Naive B cell (primary cell): Measurements from ENCODE around the gene NMNAT2. TPM values are rescaled to one million over a fixed set of nuclear protein-coding genes. Genes with fewer than 3 reads are reported as not detected.

ENCODE experiments used
- ATAC-seq, 2 donors: fragments of 150-1000 bp; cut with Tn5 transposase; 2 replicates each; pipeline ENCODE4 v1.10.0; 2021; ENCODE audit warnings: low read depth in 2 of 2, mild to moderate bottlenecking in 2 of 2, moderate library complexity in 2 of 2
- DNase-seq: peaks from one replicate; pipeline ENCODE4 v3.0.0; 2022
- H3K27ac Mint-ChIP-seq, 6 donors: one replicate each; pipeline ENCODE4 v1.8.0; 2020 to 2022; ENCODE audit warnings: mild to moderate bottlenecking in 6 of 6, mixed read lengths in 6 of 6, moderate library complexity in 5 of 6, inconsistent platforms in 2 of 6
- H3K27me3 Mint-ChIP-seq, 3 donors: one replicate each; pipeline ENCODE4 v1.8.0; 2021 to 2022; ENCODE audit warnings: mixed read lengths in 3 of 3, mild to moderate bottlenecking in 1 of 3
- H3K36me3 Mint-ChIP-seq, 2 donors: one replicate each; pipeline ENCODE4 v1.8.0; 2020 to 2022; ENCODE audit warnings: mixed read lengths in 2 of 2, inconsistent platforms in 1 of 2, mild to moderate bottlenecking in 1 of 2
- H3K4me1 Mint-ChIP-seq, 3 donors: one replicate each; pipeline ENCODE4 v1.8.0; 2020 to 2022; ENCODE audit warnings: mixed read lengths in 3 of 3, inconsistent platforms in 1 of 3, mild to moderate bottlenecking in 1 of 3, moderate library complexity in 1 of 3
- H3K4me3 Mint-ChIP-seq, 8 donors: one replicate each; pipeline ENCODE4 v1.8.0; 2020 to 2022; ENCODE audit warnings: mild to moderate bottlenecking in 8 of 8, mixed read lengths in 8 of 8, moderate library complexity in 8 of 8, inconsistent platforms in 2 of 8
- H3K9me3 Mint-ChIP-seq, 7 donors: one replicate each; pipeline ENCODE4 v1.8.0; 2020 to 2022; ENCODE audit warnings: mixed read lengths in 7 of 7, mild to moderate bottlenecking in 5 of 7, inconsistent platforms in 2 of 7, moderate library complexity in 1 of 7
- polyA plus RNA-seq, 6 donors: library from polyadenylated mRNA; unstranded; fragments of 300-500 nt; fragmentation: Illumina TruSeq; gene quantifications; one replicate each; pipeline ENCODE4 v1.2.3, GENCODE V29; 2021; ENCODE audit warnings: low read depth in 6 of 6

The NMNAT2 gene
- polyA plus RNA-seq, 6 donors from 2014 or later: not detected

DNA sequence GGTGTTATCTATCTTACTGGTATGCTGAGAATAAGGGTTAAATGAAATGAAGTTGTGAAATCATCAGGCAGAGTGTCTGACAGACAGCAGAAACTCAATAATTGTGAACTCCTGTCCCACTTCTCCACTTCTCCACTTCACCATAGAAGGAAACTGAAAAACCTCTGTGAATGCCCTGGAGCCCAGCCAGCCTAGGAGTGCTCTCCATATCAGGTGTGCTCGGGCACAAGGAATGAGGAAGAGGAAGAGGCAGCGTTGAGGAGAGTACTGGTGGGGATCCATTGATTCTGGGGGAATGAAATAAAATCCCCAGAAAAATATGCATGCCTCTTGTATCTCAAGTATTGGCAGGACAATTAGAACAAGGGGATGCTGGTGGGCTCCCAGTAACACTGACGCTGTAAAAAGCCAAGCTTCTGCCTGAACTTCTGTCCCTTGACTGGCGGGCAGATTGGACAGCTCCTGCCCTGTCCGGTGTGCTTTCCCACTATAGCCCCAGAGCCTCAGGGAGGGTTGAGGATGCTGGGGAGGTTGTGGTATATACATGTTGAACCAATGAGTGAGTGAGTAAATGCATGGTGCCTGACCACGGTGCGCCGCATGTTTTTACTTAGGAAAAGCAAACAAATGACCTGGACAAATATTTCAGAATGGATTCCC, 47.7 kb downstream of the NMNAT2 start:
- Mint-ChIP-seq H3K27me3 (peaks cover 37 to 55% (median 47%) of the 10 kb centered on the region in 3 donors), H3K27ac (no peak overlapping the region), H3K9me3 (peaks cover 0 to 3% (median 0%) of the 10 kb centered on the region in 7 donors), H3K4me1 (no peaks in the 10 kb centered on the region), H3K36me3 (no peaks in the 10 kb centered on the region), H3K4me3 (no peak overlapping the region)
- no peak for DNase-seq
- no peak for ATAC-seq

DNA sequence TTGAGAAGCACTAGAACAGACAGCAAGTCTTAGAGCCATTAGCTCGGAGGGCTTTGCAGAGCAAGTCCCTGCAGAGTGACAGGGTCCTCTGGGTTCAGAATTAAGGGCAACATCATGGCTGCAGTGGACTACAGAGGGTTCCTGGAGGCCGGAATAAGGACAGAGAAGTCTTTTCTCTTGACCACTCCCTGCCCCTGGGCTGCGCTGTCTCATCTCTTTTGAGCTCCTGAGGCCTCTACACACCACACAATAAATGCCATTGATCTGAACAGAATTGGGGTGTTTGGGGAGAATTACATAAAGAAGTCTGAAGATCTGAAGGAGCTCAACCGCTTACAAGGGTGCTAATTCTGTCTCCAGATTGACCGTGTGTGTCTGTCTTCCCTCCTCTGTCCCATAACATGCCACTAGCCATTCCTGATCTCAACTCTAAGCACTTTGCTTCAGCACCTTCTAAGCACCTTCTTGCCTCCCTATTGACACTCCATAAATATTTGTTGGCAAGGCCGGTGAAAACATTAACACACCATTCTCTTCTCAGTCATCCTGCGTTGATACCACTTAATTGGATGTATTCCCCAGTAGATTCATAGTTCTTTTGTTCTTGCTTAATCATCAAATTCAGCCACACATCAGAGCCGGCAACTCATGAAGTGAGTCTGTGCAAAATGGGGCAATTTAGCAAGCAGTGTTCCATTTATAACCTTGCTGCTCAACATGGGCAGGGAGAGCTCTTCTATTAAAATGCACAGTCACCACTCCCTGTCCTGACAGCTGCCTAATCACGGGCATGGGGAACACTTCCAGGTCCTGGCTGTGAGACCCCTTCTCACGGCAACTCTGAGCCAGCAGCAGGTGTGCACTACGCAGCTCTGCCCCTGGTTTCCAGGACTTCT, 49.7 kb downstream of the NMNAT2 start:
- peaks cover 42 to 60% (median 46%) of the 10 kb centered on the region in 3 donors for H3K27me3 Mint-ChIP-seq

DNA sequence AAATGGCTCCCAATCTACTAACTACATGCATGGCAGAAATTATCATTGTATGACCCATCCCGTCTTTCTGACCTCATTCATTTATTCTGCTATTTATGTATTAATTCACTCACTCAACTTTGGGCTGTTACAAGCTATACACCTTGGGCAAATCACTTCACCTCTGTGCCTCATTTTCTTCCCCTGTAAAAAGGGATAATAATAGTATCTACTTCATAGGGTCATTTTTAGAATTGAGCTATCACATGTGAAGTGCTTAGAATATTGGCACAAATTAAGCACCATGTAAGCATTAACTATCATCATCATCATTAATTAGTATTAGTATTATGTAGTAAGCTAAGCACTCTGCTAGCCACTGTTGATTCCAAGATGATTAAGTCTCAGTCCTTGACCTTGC, 52.1 kb downstream of the NMNAT2 start:
- DNase-seq (no peak), ATAC-seq (no peak)
- H3K36me3 Mint-ChIP-seq: no peaks in the 10 kb centered on the region
- no peaks in the 10 kb centered on the region for H3K9me3 Mint-ChIP-seq
- H3K4me3 Mint-ChIP-seq: no peak overlapping the region
- H3K4me1 Mint-ChIP-seq: no peaks in the 10 kb centered on the region
- peaks cover 44 to 65% (median 55%) of the 10 kb centered on the region in 3 donors for H3K27me3 Mint-ChIP-seq
- no peak overlapping the region for H3K27ac Mint-ChIP-seq

More for the DNA sequence above, 49.7 kb downstream of the NMNAT2 start:
- Mint-ChIP-seq H3K4me1 (no peaks in the 10 kb centered on the region), H3K9me3 (no peaks in the 10 kb centered on the region), H3K4me3 (no peak overlapping the region), H3K27ac (no peak overlapping the region), H3K36me3 (no peaks in the 10 kb centered on the region)
- ATAC-seq: no peak
- DNase-seq: no peak

DNA sequence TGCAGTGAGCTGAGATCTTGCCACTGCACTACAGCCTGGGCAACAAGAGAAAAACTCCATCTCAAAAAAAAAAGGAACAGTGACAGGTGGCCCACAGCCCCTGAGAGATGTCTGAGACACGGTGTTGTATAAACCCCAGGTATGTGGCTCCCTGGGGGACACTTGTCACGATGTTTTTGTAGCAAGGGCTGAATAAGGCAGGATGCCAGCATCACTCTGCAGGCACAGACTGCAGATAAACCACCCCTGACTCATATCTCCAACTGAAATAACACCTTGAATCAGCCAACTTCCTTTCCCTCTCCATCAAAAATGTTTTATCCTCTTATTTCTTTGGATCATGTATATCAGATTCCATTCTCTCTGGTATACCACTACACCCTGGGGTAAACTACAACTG, 52.5 kb downstream of the NMNAT2 start:
- H3K27ac Mint-ChIP-seq: no peak overlapping the region
- H3K4me3 Mint-ChIP-seq: no peak overlapping the region
- peaks cover 41 to 61% (median 54%) of the 10 kb centered on the region in 3 donors for H3K27me3 Mint-ChIP-seq

DNA sequence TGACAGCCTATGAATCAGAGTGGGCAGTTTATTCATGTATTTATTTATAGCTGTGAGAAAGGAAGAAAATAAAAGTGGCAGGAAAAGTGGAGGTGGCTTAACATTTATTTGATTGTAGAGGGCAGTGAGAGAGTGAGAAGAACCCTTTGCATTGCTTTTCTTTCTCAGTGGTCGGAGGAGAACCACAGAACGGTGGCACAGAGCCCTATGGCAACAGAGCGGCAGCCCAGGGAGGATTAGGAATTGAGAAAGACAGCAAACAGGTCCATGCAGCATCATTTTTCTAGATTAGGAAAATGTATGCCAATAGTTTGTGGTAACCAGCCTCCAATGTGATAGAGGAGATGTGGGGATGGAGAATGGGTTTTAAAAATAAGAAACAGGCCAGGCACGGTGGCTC, 53.1 kb downstream of the NMNAT2 start:
- no peak overlapping the region for H3K4me3 Mint-ChIP-seq
- no peak for DNase-seq
- no peaks in the 10 kb centered on the region for H3K36me3 Mint-ChIP-seq
- no peak overlapping the region for H3K27ac Mint-ChIP-seq
- H3K27me3 Mint-ChIP-seq: peaks cover 41 to 60% (median 53%) of the 10 kb centered on the region in 3 donors
- no peaks in the 10 kb centered on the region for H3K9me3 Mint-ChIP-seq
- no peak for ATAC-seq
- H3K4me1 Mint-ChIP-seq: no peaks in the 10 kb centered on the region

More for the DNA sequence above, 52.5 kb downstream of the NMNAT2 start:
- DNase-seq (no peak), ATAC-seq (no peak)
- H3K36me3 Mint-ChIP-seq: no peaks in the 10 kb centered on the region
- H3K4me1 Mint-ChIP-seq: no peaks in the 10 kb centered on the region
- H3K9me3 Mint-ChIP-seq: no peaks in the 10 kb centered on the region

DNA sequence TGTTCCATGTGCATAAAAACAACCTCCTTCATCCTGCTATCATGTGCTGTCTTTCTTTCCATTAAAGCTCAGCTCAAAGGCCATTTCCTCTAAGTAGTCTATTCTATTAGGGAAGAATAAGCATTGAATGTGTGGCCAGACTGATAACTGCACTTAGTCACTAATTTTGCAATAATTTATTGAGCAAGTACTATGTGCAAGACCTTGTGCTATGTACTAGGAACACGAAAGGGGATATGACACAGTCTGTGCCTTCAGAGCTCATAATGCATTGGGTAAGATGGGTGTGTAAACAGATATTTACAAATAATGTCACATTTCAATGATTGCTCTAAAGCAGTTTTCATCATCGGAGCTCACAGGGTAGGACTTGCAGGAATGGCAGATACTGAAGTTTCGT, 54.2 kb downstream of the NMNAT2 start:
- H3K4me3 Mint-ChIP-seq: no peak overlapping the region
- no peaks in the 10 kb centered on the region for H3K4me1 Mint-ChIP-seq
- H3K9me3 Mint-ChIP-seq: no peaks in the 10 kb centered on the region
- DNase-seq: no peak
- no peaks in the 10 kb centered on the region for H3K36me3 Mint-ChIP-seq
- H3K27ac Mint-ChIP-seq: no peak overlapping the region
- no peak for ATAC-seq
- H3K27me3 Mint-ChIP-seq: peaks cover 41 to 63% (median 46%) of the 10 kb centered on the region in 3 donors

DNA sequence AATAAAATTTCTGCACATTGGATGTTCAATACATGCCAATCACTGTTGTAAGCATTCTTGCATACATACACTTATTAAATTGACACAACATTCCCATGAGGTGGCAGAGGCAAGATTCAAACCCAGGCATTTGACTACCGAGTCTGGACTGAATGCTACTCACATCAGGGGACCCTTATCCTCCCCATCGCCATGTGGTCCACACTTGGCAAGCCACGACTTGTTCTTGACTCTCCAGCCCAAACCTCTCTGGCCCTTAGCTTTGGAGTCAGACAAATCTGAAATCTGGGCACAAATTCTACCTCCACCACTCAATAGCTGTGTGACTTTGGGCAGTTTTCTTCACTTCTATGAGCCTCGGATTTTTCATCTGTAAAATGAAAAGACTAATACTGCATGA, 57.1 kb downstream of the NMNAT2 start:
- H3K27me3 Mint-ChIP-seq: peaks cover 28 to 56% (median 28%) of the 10 kb centered on the region in 3 donors
- peaks cover 0 to 7% of the 10 kb centered on the region in 2 donors for H3K36me3 Mint-ChIP-seq
- DNase-seq (no peak), ATAC-seq (no peak)
- H3K9me3 Mint-ChIP-seq: peaks cover 0 to 19% (median 4%) of the 10 kb centered on the region in 7 donors
- H3K4me3 Mint-ChIP-seq: no peak overlapping the region
- no peak overlapping the region for H3K27ac Mint-ChIP-seq
- H3K4me1 Mint-ChIP-seq: no peaks in the 10 kb centered on the region

DNA sequence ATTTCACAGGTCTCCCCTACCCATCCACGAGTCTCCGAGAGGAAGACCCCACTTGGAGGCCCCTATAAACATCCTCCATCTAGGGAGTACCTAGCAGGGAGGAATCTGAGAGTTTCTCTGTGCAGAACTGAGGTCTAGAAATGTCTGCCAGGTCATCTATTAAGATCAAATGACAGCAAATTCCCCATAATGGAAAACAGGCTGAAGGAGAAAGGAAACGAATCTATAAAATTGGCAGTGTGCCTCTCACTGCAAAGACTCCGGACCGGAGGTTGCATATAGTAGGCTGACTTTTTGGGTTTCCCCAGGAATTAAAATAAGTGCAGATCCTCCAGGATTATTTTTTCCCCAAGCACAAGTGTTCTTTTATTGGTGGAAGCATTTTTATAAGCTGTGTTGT, 57.7 kb downstream of the NMNAT2 start:
- no peak overlapping the region for H3K27ac Mint-ChIP-seq
- H3K4me3 Mint-ChIP-seq: no peak overlapping the region
- no peak for ATAC-seq
- peaks cover 23 to 55% (median 24%) of the 10 kb centered on the region in 3 donors for H3K27me3 Mint-ChIP-seq
- no peaks in the 10 kb centered on the region for H3K4me1 Mint-ChIP-seq
- no peak for DNase-seq
- peaks cover 0 to 19% (median 4%) of the 10 kb centered on the region in 7 donors for H3K9me3 Mint-ChIP-seq
- peaks cover 0 to 7% of the 10 kb centered on the region in 2 donors for H3K36me3 Mint-ChIP-seq

DNA sequence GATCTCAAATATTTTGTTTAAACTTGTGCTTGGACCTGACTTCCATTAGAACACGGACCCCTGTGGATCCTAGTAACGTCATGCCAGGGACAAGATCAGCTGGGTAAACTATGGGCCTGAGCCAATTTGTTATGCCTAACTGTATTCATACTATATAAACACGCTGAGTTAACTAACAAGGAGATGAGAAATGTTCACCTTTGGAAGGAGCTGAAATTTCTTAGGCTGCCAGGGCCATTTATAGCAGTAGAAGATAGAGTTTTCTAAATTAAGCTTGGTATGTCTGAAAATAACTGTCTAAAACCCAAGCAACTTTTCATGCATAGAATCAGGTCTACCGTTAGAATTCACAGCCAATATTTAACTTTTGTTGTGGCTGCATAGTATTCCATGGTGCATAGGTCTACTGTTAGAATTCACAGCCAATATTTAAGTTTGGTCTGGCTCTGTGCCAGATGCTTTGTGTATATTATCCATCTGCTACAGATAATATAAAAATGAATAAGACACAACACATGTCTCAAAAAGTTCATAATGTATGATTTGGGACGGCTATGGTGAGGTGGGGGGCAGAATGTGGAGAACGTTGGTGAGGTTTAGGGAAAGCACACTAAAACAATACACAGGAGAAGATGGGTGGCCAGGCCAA, 61.5 kb downstream of the NMNAT2 start:
- peaks cover 0 to 19% (median 4%) of the 10 kb centered on the region in 7 donors for H3K9me3 Mint-ChIP-seq
- peaks cover 0 to 7% of the 10 kb centered on the region in 2 donors for H3K36me3 Mint-ChIP-seq

DNA sequence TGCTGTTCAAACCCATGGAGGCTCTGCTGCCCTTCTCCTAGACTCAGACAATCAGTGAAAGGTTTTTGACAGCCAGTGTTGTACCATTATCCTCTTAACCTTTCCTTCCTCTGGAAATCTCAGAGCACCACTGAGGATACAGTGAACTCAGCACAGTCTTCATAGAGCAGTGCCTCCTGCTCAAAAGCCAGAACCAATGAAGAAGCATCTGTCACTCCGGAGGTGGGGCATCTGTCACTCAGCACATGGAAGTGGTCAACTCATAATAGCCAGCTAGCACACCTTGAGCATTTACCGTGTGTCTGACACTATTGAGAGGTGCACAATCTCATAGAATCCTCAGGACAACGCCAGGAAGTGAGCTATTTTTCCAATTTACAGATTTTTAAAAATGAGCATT, 62.4 kb downstream of the NMNAT2 start:
- H3K9me3 Mint-ChIP-seq: peaks cover 0 to 19% (median 4%) of the 10 kb centered on the region in 7 donors
- DNase-seq (no peak), ATAC-seq (no peak)
- H3K27me3 Mint-ChIP-seq: peaks cover 16 to 35% (median 22%) of the 10 kb centered on the region in 3 donors
- H3K27ac Mint-ChIP-seq: no peak overlapping the region
- no peak overlapping the region for H3K4me3 Mint-ChIP-seq
- H3K4me1 Mint-ChIP-seq: no peaks in the 10 kb centered on the region
- H3K36me3 Mint-ChIP-seq: peaks cover 0 to 7% of the 10 kb centered on the region in 2 donors

More for the DNA sequence above, 61.5 kb downstream of the NMNAT2 start:
- ATAC-seq (no peak), DNase-seq (no peak)
- H3K27ac Mint-ChIP-seq: no peak overlapping the region
- peaks cover 16 to 35% (median 20%) of the 10 kb centered on the region in 3 donors for H3K27me3 Mint-ChIP-seq
- H3K4me1 Mint-ChIP-seq: no peaks in the 10 kb centered on the region
- H3K4me3 Mint-ChIP-seq: no peak overlapping the region

DNA sequence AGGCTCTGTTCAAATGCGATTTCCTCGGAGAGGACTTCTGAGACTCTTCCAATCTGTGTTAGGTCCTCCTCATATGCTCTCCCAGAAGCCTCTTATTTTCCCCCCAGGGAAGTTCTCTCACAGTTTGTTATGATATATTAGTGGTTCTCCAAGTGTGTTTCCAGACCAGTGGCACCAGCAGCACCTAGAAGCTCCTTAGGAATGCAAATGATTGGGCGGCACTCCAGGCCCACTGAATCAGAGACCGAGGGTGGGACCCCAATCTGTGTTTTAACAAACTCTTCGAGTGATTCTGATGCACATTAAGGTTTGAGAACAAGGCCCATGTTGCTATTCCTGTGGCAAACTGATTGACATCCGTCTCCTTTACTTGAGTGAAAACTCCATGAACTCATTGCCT, 63.0 kb downstream of the NMNAT2 start:
- H3K27ac Mint-ChIP-seq: no peak overlapping the region
- DNase-seq (no peak), ATAC-seq (no peak)
- H3K4me1 Mint-ChIP-seq: no peaks in the 10 kb centered on the region
- peaks cover 0 to 7% of the 10 kb centered on the region in 2 donors for H3K36me3 Mint-ChIP-seq
- peaks cover 0 to 19% (median 4%) of the 10 kb centered on the region in 7 donors for H3K9me3 Mint-ChIP-seq
- no peak overlapping the region for H3K4me3 Mint-ChIP-seq
- peaks cover 14 to 32% (median 23%) of the 10 kb centered on the region in 3 donors for H3K27me3 Mint-ChIP-seq

DNA sequence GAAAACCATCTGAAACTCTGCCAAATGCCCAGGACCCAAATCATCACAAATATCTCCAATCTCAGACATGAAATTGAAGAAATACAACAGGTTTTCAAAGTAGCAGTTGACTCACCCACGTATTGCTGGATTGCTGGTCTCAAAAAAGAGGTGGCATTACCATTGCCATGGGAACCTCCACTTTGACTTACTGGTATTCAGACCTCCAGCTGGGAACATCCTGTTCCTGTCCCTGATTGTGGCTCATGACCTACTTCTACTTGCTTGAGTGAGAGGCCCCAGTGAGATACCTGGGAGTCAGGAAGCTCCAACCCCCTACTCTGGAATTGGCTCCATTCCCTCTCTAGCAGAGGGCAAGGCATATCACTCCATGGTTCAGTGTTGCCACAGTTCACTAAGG, 64.6 kb downstream of the NMNAT2 start:
- ATAC-seq: no peak
- Mint-ChIP-seq H3K4me3 (no peak overlapping the region), H3K4me1 (no peaks in the 10 kb centered on the region), H3K27ac (no peak overlapping the region), H3K27me3 (peaks cover 26 to 32% (median 29%) of the 10 kb centered on the region in 3 donors), H3K9me3 (peaks cover 0 to 18% (median 4%) of the 10 kb centered on the region in 7 donors), H3K36me3 (peaks cover 0 to 7% of the 10 kb centered on the region in 2 donors)
- DNase-seq: no peak

DNA sequence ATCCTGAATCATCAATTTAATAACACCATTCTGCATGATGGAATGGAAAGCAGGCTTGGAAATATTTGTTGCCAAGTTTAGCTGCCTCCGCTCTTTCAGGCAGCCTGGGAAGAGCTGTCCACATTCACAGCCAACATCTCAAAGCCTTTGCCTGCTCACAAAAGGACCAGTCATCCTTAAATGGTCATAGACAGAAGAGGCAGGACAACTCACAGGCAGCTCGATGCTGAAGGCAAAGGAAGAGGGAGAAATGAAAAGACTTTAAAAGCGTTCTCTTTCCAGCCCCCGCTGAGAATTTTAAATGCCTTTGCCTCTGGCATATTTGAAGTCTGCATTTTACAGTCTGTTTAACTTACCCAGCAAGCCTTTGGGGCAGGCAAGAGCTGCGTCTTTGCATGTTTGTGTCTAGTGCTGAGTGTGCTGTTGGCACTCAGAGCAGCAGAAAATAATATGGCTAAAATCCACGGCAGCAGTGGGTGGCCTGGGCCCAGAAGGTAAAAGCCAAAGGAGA, 68.9 kb downstream of the NMNAT2 start:
- Mint-ChIP-seq H3K27ac (no peak overlapping the region), H3K36me3 (no peaks in the 10 kb centered on the region), H3K27me3 (peaks cover 30 to 34% (median 33%) of the 10 kb centered on the region in 3 donors), H3K9me3 (no peaks in the 10 kb centered on the region), H3K4me1 (no peaks in the 10 kb centered on the region), H3K4me3 (no peak overlapping the region)
- DNase-seq (no peak), ATAC-seq (no peak)
